Kidney (tissue), 14 donors: ENCODE measurements around the gene UNC45B. TPM values are rescaled to one million over a fixed set of nuclear protein-coding genes. Genes with fewer than 3 reads are reported as not detected.
A peak's percentile ranks its signal among the peaks of the same experiment; 100 is the strongest.
"Not testable (repeated sequence)": the region's sequence is repeated elsewhere in the genome, so short reads cannot be mapped to it uniquely, and the experiment has no call there.

Experiments
- DNase-seq, 5 donors: peaks; one replicate each; pipeline ENCODE4 v3.0.0-alpha.2; 2013 to 2020
- FAIRE-seq: peaks from 2 replicates; lab custom pipeline; 2012; peaks lifted over from hg19 to GRCh38; lab: Jason Lieb, UNC
- H3K27ac ChIP-seq, 2 donors: one replicate each; pipeline ENCODE4 v1.7.0; 2013; ENCODE audit warnings: low read depth in 2 of 2, low read length in 2 of 2, inconsistent platforms in 1 of 2
- H3K27me3 ChIP-seq: one replicate; pipeline ENCODE4 v1.7.1; 2013; ENCODE audit warnings: low read length, inconsistent platforms; ENCODE audit not compliant: control insufficient read depth, insufficient read depth
- H3K36me3 ChIP-seq, 3 donors: one replicate each; pipeline versions ENCODE4 v1.7.0 to v1.7.1; 2013; ENCODE audit warnings: low read length in 3 of 3, control low read depth in 1 of 3, inconsistent platforms in 1 of 3; ENCODE audit not compliant: insufficient read depth in 3 of 3, control insufficient read depth in 2 of 3
- H3K4me1 ChIP-seq, 3 donors: one replicate each; pipeline versions ENCODE4 v1.7.0 to v1.7.1; 2013; ENCODE audit warnings: low read length in 3 of 3, inconsistent platforms in 1 of 3, low read depth in 1 of 3; ENCODE audit not compliant: control insufficient read depth in 2 of 3, insufficient read depth in 2 of 3
- H3K4me3 ChIP-seq, 3 donors: one replicate each; pipeline versions ENCODE4 v1.7.0 to v1.8.1; 2013; ENCODE audit warnings: low read length in 3 of 3, control low read depth in 1 of 3, inconsistent platforms in 1 of 3
- H3K9ac ChIP-seq, 3 donors: one replicate each; pipeline versions ENCODE4 v1.7.0 to v1.7.1; 2013; ENCODE audit warnings: low read length in 3 of 3, control low read depth in 1 of 3, inconsistent platforms in 1 of 3
- H3K9me3 ChIP-seq, 3 donors: one replicate each; pipeline versions ENCODE4 v1.7.0 to v1.7.1; 2013; ENCODE audit warnings: low read length in 3 of 3, control low read depth in 1 of 3, inconsistent platforms in 1 of 3; ENCODE audit not compliant: control insufficient read depth in 2 of 3, insufficient read depth in 1 of 3
- intact Hi-C: fragments of 100-400 bp; cut with DNase I; formaldehyde crosslinking; loops from one replicate; pipeline ENCODE4 v1.11.1; 2022
- polyA plus RNA-seq: library from polyadenylated mRNA; stranded (reverse); fragments of 350-450 nt; fragmentation: Illumina TruSeq; extraction: RNeasy Lipid Tissue Mini Kit (QIAGEN cat#74804); gene quantifications from one replicate; pipeline ENCODE4 v1.2.3, GENCODE V29; 2014; ENCODE audit warnings: low read depth, low replicate concordance; ENCODE audit not compliant: insufficient read depth
- total RNA-seq: library from RNA; stranded (reverse); fragmentation: NEBNext Ultra II Directional; extraction: Animal tissue kit (Norgen Biotek cat#: 25700); gene quantifications from one replicate; pipeline ENCODE4 v1.2.1, GENCODE V29; 2021
- TF ChIP-seq, protein P1 (sequence below): IDR thresholded peaks from 3 replicates; pipeline ENCODE4 v1.5.1; 2012; ENCODE audit warnings: mild to moderate bottlenecking, moderate library complexity, borderline replicate concordance; ENCODE audit not compliant: insufficient read depth; ENCODE audit errors: extremely low read depth
- donor health status: control.
- donor health status: control.
- donor health status: control.
- donor health status: control.
- donor health status: control.
- donor health status: DM: yes; HTN: yes; CAD: no.
- donor health status: Normal renal cell carcinoma (clear cell type).

Gene UNC45B
- total and polyA plus RNA-seq, 2 donors from 2014 or later: 0.38 to 0.54 TPM

- H3K27me3 ChIP-seq: no peaks in the 10 kb centered on the region
- peaks cover 0 to 21% (median 9%) of the 10 kb centered on the region in 3 donors for H3K36me3 ChIP-seq
- H3K9ac ChIP-seq: no peak overlapping the region
- TF ChIP-seq, protein P1, sequence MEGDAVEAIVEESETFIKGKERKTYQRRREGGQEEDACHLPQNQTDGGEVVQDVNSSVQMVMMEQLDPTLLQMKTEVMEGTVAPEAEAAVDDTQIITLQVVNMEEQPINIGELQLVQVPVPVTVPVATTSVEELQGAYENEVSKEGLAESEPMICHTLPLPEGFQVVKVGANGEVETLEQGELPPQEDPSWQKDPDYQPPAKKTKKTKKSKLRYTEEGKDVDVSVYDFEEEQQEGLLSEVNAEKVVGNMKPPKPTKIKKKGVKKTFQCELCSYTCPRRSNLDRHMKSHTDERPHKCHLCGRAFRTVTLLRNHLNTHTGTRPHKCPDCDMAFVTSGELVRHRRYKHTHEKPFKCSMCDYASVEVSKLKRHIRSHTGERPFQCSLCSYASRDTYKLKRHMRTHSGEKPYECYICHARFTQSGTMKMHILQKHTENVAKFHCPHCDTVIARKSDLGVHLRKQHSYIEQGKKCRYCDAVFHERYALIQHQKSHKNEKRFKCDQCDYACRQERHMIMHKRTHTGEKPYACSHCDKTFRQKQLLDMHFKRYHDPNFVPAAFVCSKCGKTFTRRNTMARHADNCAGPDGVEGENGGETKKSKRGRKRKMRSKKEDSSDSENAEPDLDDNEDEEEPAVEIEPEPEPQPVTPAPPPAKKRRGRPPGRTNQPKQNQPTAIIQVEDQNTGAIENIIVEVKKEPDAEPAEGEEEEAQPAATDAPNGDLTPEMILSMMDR: no peak
- no peak for DNase-seq
- no peak for FAIRE-seq
- no peak overlapping the region for H3K27ac ChIP-seq
- H3K4me1 ChIP-seq: no peaks in the 10 kb centered on the region
- intact Hi-C loops: no loop called here
- no peak overlapping the region for H3K4me3 ChIP-seq
- no peaks in the 10 kb centered on the region for H3K9me3 ChIP-seq
Observed at GRCh38 chr17:35101725-35102124, 45.9 kb upstream of the UNC45B start.

DNA sequence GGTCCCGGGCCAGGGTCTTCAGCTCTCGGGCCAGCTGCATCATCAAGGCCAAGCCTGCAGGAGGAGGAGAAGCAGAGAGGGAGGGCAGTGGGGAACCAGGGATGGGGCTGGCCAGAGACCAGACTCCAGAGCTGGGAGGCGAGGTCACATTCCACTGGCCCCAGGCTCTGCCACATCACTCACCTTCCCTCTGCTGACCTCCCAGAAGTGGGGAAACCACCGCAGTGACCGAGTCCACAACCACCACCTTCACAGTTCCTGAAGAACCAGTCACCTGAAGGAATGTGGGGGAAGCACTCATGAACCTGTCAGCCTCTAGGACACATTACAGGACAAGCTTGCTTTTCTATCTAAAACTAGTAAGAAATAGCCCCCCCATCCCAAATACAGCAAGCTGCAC, 44.3 kb upstream of the UNC45B start:
- Histone ChIP-seq H3K36me3 (peaks cover 0 to 21% (median 9%) of the 10 kb centered on the region in 3 donors), H3K27ac (no peak overlapping the region), H3K27me3 (no peaks in the 10 kb centered on the region), H3K4me3 (no peak overlapping the region), H3K4me1 (no peaks in the 10 kb centered on the region), H3K9me3 (no peaks in the 10 kb centered on the region), H3K9ac (no peak overlapping the region)
- intact Hi-C loops: no loop called here
- FAIRE-seq (no peak), DNase-seq (peak in 1 of 5 donors; percentile 22)
- TF ChIP-seq, protein P1: no peak

DNA sequence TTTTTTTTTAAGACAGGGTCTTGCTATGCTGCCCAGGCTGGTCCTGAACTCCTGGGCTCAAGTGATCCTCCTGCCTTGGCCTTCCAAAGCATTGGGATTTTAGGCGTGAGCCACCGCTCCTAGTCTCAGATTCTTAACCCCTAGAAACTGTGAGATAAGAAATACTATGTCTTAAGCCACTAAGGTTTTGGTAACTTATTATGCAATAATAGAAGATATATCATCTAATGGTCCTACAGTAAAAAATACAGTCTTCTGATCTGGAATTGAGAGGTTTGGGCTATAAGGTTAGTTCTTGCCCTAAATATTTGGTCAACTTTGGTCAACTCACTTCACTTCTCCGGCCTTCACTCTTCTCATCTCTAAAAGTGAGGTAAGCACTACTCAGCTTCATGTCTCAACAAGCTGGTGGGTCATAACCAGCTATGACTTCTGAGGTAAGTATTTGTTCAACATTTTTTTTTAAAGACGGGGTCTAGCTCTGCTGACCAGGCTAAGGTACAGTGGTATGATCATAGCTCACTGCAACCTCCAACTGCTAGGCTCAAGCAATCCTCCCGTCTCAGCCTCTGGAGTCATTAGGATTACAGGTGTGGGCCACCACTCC, 42.7 kb upstream of the UNC45B start:
- Histone ChIP-seq H3K4me3 (no peak overlapping the region), H3K9ac (no peak overlapping the region), H3K36me3 (peaks cover 0 to 14% (median 9%) of the 10 kb centered on the region in 3 donors), H3K4me1 (no peaks in the 10 kb centered on the region), H3K9me3 (no peaks in the 10 kb centered on the region), H3K27me3 (no peaks in the 10 kb centered on the region), H3K27ac (no peak overlapping the region)
- no peak for FAIRE-seq
- peak in 1 of 5 donors; percentile 0 for DNase-seq
- intact Hi-C loops: no loop called here
- TF ChIP-seq, protein P1: no peak

GRCh38 chr17:35110791-35111190, 36.8 kb upstream of the UNC45B start:
- not testable (repeated sequence) for H3K4me1 ChIP-seq, DNase-seq, H3K9me3 ChIP-seq, H3K36me3 ChIP-seq, FAIRE-seq, H3K4me3 ChIP-seq, H3K27me3 ChIP-seq, H3K27ac ChIP-seq, H3K9ac ChIP-seq
- intact Hi-C loops: loop anchor here (10.0 kb wide), 1 partner anchor 116 kb away; no protein-coding TSS in a partner anchor
